B cell (primary cell): ENCODE results near the gene OR10C1. TPM values are rescaled to one million over a fixed set of nuclear protein-coding genes. Genes with fewer than 3 reads are reported as not detected.

ENCODE experiments used
- ATAC-seq: fragments of 200-7000 bp; cut with Tn5 transposase; one replicate; pipeline ENCODE4 v1.10.0; 2021; ENCODE audit warnings: low read depth, mild to moderate bottlenecking, moderate number of reproducible peaks, moderate library complexity
- CTCF ChIA-PET: fragments of 350-600 bp; sonication (Branson Sonifier 250); formaldehyde crosslinking; loops from one replicate; lab custom pipeline; 2021; ENCODE audit warnings: antibody characterized with exemption, inconsistent platforms; lab: Charles Lee
- POLR2A ChIA-PET: fragments of 350-600 bp; sonication (Branson Sonifier 250); formaldehyde crosslinking; loops from one replicate; lab custom pipeline; 2021; ENCODE audit warnings: antibody characterized with exemption; lab: Charles Lee
- DNase-seq: peaks from one replicate; pipeline ENCODE4 v3.0.0; 2013
- H2AFZ ChIP-seq: 2 replicates; pipeline ENCODE4 v1.6.1; 2012; ENCODE audit warnings: mild to moderate bottlenecking, low read depth, low read length; ENCODE audit not compliant: insufficient read depth, poor library complexity, severe bottlenecking
- H3K27ac ChIP-seq, 2 donors: 1 replicate in 1 of 2; 2 replicates in 1 of 2; pipeline ENCODE4 v1.5.1; 2012 to 2013; ENCODE audit warnings: low read length in 2 of 2, mild to moderate bottlenecking in 2 of 2, moderate library complexity in 1 of 2
- H3K27me3 ChIP-seq, 4 experiments: fragments of 200-600 bp in 1 of 4; sonication (generic) in 1 of 4; replicated peaks in 1 of 4; 1 replicate in 2 of 4; 2 replicates in 2 of 4; pipeline versions ENCODE4 v1.6.1 to v1.7.0; 2013 to 2016; ENCODE audit warnings: low read length in 3 of 4, mild to moderate bottlenecking in 2 of 4, mixed read lengths in 1 of 4, moderate library complexity in 1 of 4; ENCODE audit not compliant: insufficient read depth in 4 of 4, control insufficient read depth in 3 of 4; ENCODE audit errors: control extremely low read depth in 1 of 4
- H3K36me3 ChIP-seq, 2 experiments: replicated peaks in 1 of 2; 1 replicate in 1 of 2; 2 replicates in 1 of 2; pipeline versions ENCODE4 v1.6.1 to v1.7.1; 2013; ENCODE audit warnings: low read length in 1 of 2; ENCODE audit not compliant: insufficient read depth in 2 of 2, control insufficient read depth in 1 of 2; ENCODE audit errors: control extremely low read depth in 1 of 2, extremely low read depth in 1 of 2
- H3K4me1 ChIP-seq, 2 donors: fragments of 200-600 bp in 1 of 2; sonication (generic) in 1 of 2; 1 replicate in 1 of 2; 2 replicates in 1 of 2; pipeline versions ENCODE4 v1.5.1 to v1.6.1; 2013 to 2017; ENCODE audit warnings: low read length in 2 of 2; ENCODE audit not compliant: control insufficient read depth in 2 of 2, insufficient read depth in 2 of 2
- H3K4me2 ChIP-seq: replicated peaks from 2 replicates; pipeline ENCODE3; 2012; ENCODE audit warnings: mild to moderate bottlenecking, low read depth, low read length; ENCODE audit not compliant: poor library complexity, severe bottlenecking
- H3K4me3 ChIP-seq, 5 experiments: fragments of 200-600 bp in 1 of 5; sonication (generic) in 1 of 5; 1 replicate in 3 of 5; 2 replicates in 2 of 5; pipeline versions ENCODE4 v1.5.1 to v1.7.0; 2011 to 2016; ENCODE audit warnings: low read length in 4 of 5, mild to moderate bottlenecking in 4 of 5, low read depth in 2 of 5, control low read depth in 1 of 5, moderate library complexity in 1 of 5; ENCODE audit not compliant: insufficient read depth in 1 of 5; ENCODE audit errors: control extremely low read depth in 1 of 5, extremely low read depth in 1 of 5
- H3K79me2 ChIP-seq: fragments of 200-600 bp; sonication (generic); one replicate; pipeline ENCODE4 v1.6.0; 2016; ENCODE audit warnings: low read length; ENCODE audit not compliant: control insufficient read depth, insufficient read depth
- H3K9ac ChIP-seq: fragments of 200-600 bp; sonication (generic); 2 replicates; pipeline ENCODE4 v1.6.1; 2017; ENCODE audit warnings: mild to moderate bottlenecking, low read length, moderate library complexity
- H3K9me3 ChIP-seq, 3 donors: one replicate each; pipeline versions ENCODE4 v1.6.1 to v1.7.1; 2013; ENCODE audit warnings: low read length in 2 of 3; ENCODE audit not compliant: control insufficient read depth in 2 of 3, insufficient read depth in 1 of 3; ENCODE audit errors: control extremely low read depth in 1 of 3
- H4K20me1 ChIP-seq: 2 replicates; pipeline ENCODE4 v1.6.0; 2012; ENCODE audit warnings: mild to moderate bottlenecking, low read length; ENCODE audit not compliant: insufficient read depth, control insufficient read depth, poor library complexity, severe bottlenecking
- H3K27ac Mint-ChIP-seq: one replicate; pipeline ENCODE4 v1.8.0; 2021; ENCODE audit warnings: mixed read lengths
- H3K27me3 Mint-ChIP-seq: one replicate; pipeline ENCODE4 v1.8.0; 2021; ENCODE audit warnings: mixed read lengths
- H3K4me1 Mint-ChIP-seq: one replicate; pipeline ENCODE4 v1.8.0; 2021; ENCODE audit warnings: mixed read lengths
- H3K4me3 Mint-ChIP-seq: one replicate; pipeline ENCODE4 v1.8.0; 2021; ENCODE audit warnings: mixed read lengths
- H3K9me3 Mint-ChIP-seq: one replicate; pipeline ENCODE4 v1.8.0; 2022; ENCODE audit warnings: mixed read lengths; ENCODE audit not compliant: insufficient read depth
- EZH2 ChIP-seq: IDR thresholded peaks from 2 replicates; pipeline ENCODE4 v1.6.1; 2012; ENCODE audit warnings: borderline replicate concordance, low read depth, mild to moderate bottlenecking, moderate library complexity, low read length; ENCODE audit not compliant: insufficient read depth, poor library complexity, severe bottlenecking
- WGBS: methylation state at CpG from one replicate; pipeline ENCODE4 v1.1.5; 2013; ENCODE audit warnings: missing lambda C conversion rate; ENCODE audit not compliant: insufficient coverage; 5-methylcytosine and 5-hydroxymethylcytosine counted together
- intact Hi-C: fragments of 100-400 bp; cut with micrococcal nuclease; formaldehyde crosslinking; loops from one replicate; pipeline ENCODE4 v1.10.0; 2022
- polyA plus RNA-seq: library from polyadenylated mRNA; depleted of rRNA; stranded (reverse); fragments of >200 nt; gene quantifications from 2 replicates; pipeline ENCODE4 v1.2.3, GENCODE V29; 2012
- total RNA-seq, 2 donors: library from RNA; stranded (reverse); fragments of 120-200 nt in 1 of 2; gene quantifications; 1 replicate in 1 of 2; 2 replicates in 1 of 2; pipeline versions ENCODE4 v1.2.3 to v1.2.4, GENCODE V29; 2013 to 2022
- TF ChIP-seq, protein P1 (sequence below): fragments of 200-600 bp; IDR thresholded peaks from one replicate; pipeline ENCODE4 v1.8.0; 2022; ENCODE audit warnings: antibody characterized with exemption, mild to moderate bottlenecking

OR10C1 gene
- total and polyA plus RNA-seq, 2 donors (not counting 1 experiment from before 2014, with no cell fraction given), result not detected

DNA sequence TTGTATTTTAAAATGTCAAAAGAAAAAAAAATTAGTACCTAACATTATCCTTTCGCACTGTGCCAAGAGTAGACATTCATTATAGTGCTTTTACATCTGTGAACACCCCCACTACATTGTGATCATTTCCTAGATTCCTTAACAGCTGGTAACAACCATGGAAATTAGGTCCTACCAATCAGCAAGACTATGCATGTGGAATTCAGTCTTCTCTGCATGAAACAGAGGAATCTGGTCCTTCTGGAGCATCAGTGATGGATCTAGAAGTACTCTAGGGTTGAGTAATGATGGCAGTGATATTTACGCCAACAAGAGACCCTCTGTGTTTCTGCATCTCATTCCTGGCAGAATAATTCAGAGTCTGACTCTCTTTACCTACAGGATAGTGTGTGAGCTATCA lies 14.9 kb upstream of the OR10C1 start:
- H3K4me3 ChIP-seq, result no peak overlapping the region
- no peak for DNase-seq
- no CpG with 5 or more reads among the region's 2 CpGs for WGBS
- no peaks in the 10 kb centered on the region for H4K20me1 ChIP-seq
- intact Hi-C loops, result no loop called here
- H3K9me3 ChIP-seq, result peaks cover 0 to 3% (median 0%) of the 10 kb centered on the region in 3 donors
- H3K27ac ChIP-seq, result no peak overlapping the region
- no peak overlapping the region for H3K4me3 Mint-ChIP-seq
- H3K9ac ChIP-seq, result no peak overlapping the region
- peaks cover 0 to 2% (median 0%) of the 10 kb centered on the region in 4 experiments for H3K27me3 ChIP-seq
- H3K4me2 ChIP-seq, result no peak overlapping the region
- no peaks in the 10 kb centered on the region for H3K9me3 Mint-ChIP-seq
- no peak overlapping the region for H3K27ac Mint-ChIP-seq
- H3K79me2 ChIP-seq, result no peaks in the 10 kb centered on the region
- no peaks in the 10 kb centered on the region for H3K36me3 ChIP-seq
- ChIA-PET CTCF (no interaction called here), POLR2A (no interaction called here)
- no peak for ATAC-seq
- H3K4me1 Mint-ChIP-seq, result no peaks in the 10 kb centered on the region
- no peak overlapping the region for H2AFZ ChIP-seq
- peaks cover 36% of the 10 kb centered on the region for H3K27me3 Mint-ChIP-seq
- TF ChIP-seq, protein P1, sequence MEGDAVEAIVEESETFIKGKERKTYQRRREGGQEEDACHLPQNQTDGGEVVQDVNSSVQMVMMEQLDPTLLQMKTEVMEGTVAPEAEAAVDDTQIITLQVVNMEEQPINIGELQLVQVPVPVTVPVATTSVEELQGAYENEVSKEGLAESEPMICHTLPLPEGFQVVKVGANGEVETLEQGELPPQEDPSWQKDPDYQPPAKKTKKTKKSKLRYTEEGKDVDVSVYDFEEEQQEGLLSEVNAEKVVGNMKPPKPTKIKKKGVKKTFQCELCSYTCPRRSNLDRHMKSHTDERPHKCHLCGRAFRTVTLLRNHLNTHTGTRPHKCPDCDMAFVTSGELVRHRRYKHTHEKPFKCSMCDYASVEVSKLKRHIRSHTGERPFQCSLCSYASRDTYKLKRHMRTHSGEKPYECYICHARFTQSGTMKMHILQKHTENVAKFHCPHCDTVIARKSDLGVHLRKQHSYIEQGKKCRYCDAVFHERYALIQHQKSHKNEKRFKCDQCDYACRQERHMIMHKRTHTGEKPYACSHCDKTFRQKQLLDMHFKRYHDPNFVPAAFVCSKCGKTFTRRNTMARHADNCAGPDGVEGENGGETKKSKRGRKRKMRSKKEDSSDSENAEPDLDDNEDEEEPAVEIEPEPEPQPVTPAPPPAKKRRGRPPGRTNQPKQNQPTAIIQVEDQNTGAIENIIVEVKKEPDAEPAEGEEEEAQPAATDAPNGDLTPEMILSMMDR, result no peak
- no peak for TF ChIP-seq EZH2
- H3K4me1 ChIP-seq, result no peaks in the 10 kb centered on the region

DNA sequence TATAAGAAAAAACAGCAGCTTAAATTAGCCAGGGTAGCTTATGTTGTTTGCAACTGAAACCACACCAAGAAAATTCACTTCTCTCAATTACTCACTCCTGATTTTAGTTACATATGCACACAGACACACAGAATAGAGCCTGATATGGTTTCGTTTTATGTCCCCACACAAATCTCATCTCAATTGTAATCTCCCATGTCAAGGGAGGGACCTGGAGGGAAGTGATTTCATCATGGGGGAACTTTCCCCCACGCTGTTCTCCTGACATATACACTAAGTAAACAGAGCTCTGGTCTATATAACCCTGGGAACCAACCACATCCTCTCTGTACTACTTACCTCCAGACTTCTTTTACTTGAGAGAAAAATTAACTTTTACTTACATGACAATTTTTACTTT lies 14.5 kb upstream of the OR10C1 start:
- Mint-ChIP-seq H3K4me1 (no peaks in the 10 kb centered on the region), H3K4me3 (no peak overlapping the region), H3K27ac (no peak overlapping the region), H3K9me3 (no peaks in the 10 kb centered on the region), H3K27me3 (peaks cover 38% of the 10 kb centered on the region)
- ChIA-PET CTCF (no interaction called here), POLR2A (no interaction called here)
- no peak for ATAC-seq
- no peaks in the 10 kb centered on the region for H4K20me1 ChIP-seq
- H3K79me2 ChIP-seq, result no peaks in the 10 kb centered on the region
- H3K4me3 ChIP-seq, result no peak overlapping the region
- no peak for DNase-seq
- no peak overlapping the region for H3K9ac ChIP-seq
- peaks cover 0 to 3% (median 0%) of the 10 kb centered on the region in 3 donors for H3K9me3 ChIP-seq
- H3K36me3 ChIP-seq, result no peaks in the 10 kb centered on the region
- no peaks in the 10 kb centered on the region for H3K4me1 ChIP-seq
- no peak overlapping the region for H3K27ac ChIP-seq
- no peak overlapping the region for H2AFZ ChIP-seq
- no CpG with 5 or more reads among the region's 2 CpGs for WGBS
- no peak overlapping the region for H3K4me2 ChIP-seq
- H3K27me3 ChIP-seq, result peaks cover 0 to 2% (median 0%) of the 10 kb centered on the region in 4 experiments
- TF ChIP-seq EZH2, result no peak
- TF ChIP-seq, protein P1, result no peak
- intact Hi-C loops, result no loop called here
